Skeletal muscle cell (primary cell): ENCODE data around the gene OSBP2.

ENCODE experiments used
- DNase-seq: peaks from one replicate; pipeline ENCODE4 v3.0.0-alpha.2; 2010; ENCODE audit warnings: low read depth
- H3K4me3 ChIP-seq: 2 replicates; pipeline ENCODE4 v1.5.1; 2011; ENCODE audit warnings: low read depth, mild to moderate bottlenecking, control low read depth, low read length, moderate library complexity

Gene OSBP2

GRCh38 chr22:30884211-30885000 lies 189.7 kb downstream of the OSBP2 start:
- no peak for DNase-seq
- no peak overlapping the region for H3K4me3 ChIP-seq

GRCh38 chr22:30885001-30885366 lies 190.3 kb downstream of the OSBP2 start:
- DNase-seq: no peak
- no peak overlapping the region for H3K4me3 ChIP-seq

GRCh38 chr22:30885591-30885990 lies 190.9 kb downstream of the OSBP2 start:
- no peak overlapping the region for H3K4me3 ChIP-seq
- DNase-seq: no peak

- no peak for DNase-seq
- no peak overlapping the region for H3K4me3 ChIP-seq
Measured at GRCh38 chr22:30887453-30887852, 192.8 kb downstream of the OSBP2 start.

- no peak for DNase-seq
- H3K4me3 ChIP-seq: no peak overlapping the region
Measured at GRCh38 chr22:30887861-30888260, 193.2 kb downstream of the OSBP2 start.

- DNase-seq: no peak
- no peak overlapping the region for H3K4me3 ChIP-seq
Measured at GRCh38 chr22:30889268-30889995, 194.8 kb downstream of the OSBP2 start.

- DNase-seq: no peak
Measured at GRCh38 chr22:30889996-30890480, 195.4 kb downstream of the OSBP2 start.

GRCh38 chr22:30890686-30891442 lies 196.2 kb downstream of the OSBP2 start:
- H3K4me3 ChIP-seq: no peak overlapping the region
- no peak for DNase-seq

More at GRCh38 chr22:30889996-30890480, 195.4 kb downstream of the OSBP2 start:
- H3K4me3 ChIP-seq: no peak overlapping the region

GRCh38 chr22:30891443-30891755 lies 196.7 kb downstream of the OSBP2 start:
- no peak for DNase-seq
- no peak overlapping the region for H3K4me3 ChIP-seq

GRCh38 chr22:30891781-30892180 lies 197.1 kb downstream of the OSBP2 start:
- DNase-seq: no peak
- no peak overlapping the region for H3K4me3 ChIP-seq

GRCh38 chr22:30892286-30892685 lies 197.6 kb downstream of the OSBP2 start:
- H3K4me3 ChIP-seq: no peak overlapping the region
- no peak for DNase-seq

GRCh38 chr22:30892731-30893221 lies 198.1 kb downstream of the OSBP2 start:
- no peak for DNase-seq

GRCh38 chr22:30893434-30894370 lies 199.0 kb downstream of the OSBP2 start:
- no peak overlapping the region for H3K4me3 ChIP-seq
- no peak for DNase-seq

More at GRCh38 chr22:30892731-30893221, 198.1 kb downstream of the OSBP2 start:
- H3K4me3 ChIP-seq: no peak overlapping the region

GRCh38 chr22:30894371-30894740 lies 199.7 kb downstream of the OSBP2 start:
- DNase-seq: no peak

GRCh38 chr22:30902496-30903357 lies 208.1 kb downstream of the OSBP2 start:
- no peak overlapping the region for H3K4me3 ChIP-seq
- no peak for DNase-seq

More at GRCh38 chr22:30894371-30894740, 199.7 kb downstream of the OSBP2 start:
- H3K4me3 ChIP-seq: no peak overlapping the region

GRCh38 chr22:30903876-30904460 lies 209.3 kb downstream of the OSBP2 start:
- H3K4me3 ChIP-seq: no peak overlapping the region

GRCh38 chr22:30905696-30906341 lies 211.1 kb downstream of the OSBP2 start:
- DNase-seq: no peak
- H3K4me3 ChIP-seq: no peak overlapping the region

More at GRCh38 chr22:30903876-30904460, 209.3 kb downstream of the OSBP2 start:
- DNase-seq: no peak
